SK-N-SH (cell line): ENCODE data around the gene UNC50. TPM values are rescaled to one million over a fixed set of nuclear protein-coding genes. Genes with fewer than 3 reads are reported as not detected.

Experiments
- CTCF ChIA-PET: fragments of 300-600, 350-600 bp; formaldehyde crosslinking; extraction: SDS; loops from one replicate; lab custom pipeline; 2021; lab: Yijun Ruan, JAX
- POLR2A ChIA-PET: fragments of 350-600 bp; sonication (Branson Sonifier 250); formaldehyde crosslinking; extraction: SDS; loops from one replicate; lab custom pipeline; 2020; ENCODE audit warnings: antibody characterized with exemption, inconsistent platforms; lab: Yijun Ruan, JAX
- DNase-seq: peaks from one replicate; pipeline ENCODE4 v3.0.0; 2012
- H2AFZ ChIP-seq: fragments of 200-600 bp; sonication (generic); 2 replicates; pipeline ENCODE4 v1.8.1; 2016; ENCODE audit warnings: antibody characterized with exemption, mild to moderate bottlenecking, low read depth
- H3F3A ChIP-seq: fragments of 200-600 bp; sonication (generic); replicated peaks from 2 replicates; pipeline ENCODE3; 2016; ENCODE audit warnings: antibody characterized with exemption, mild to moderate bottlenecking; ENCODE audit not compliant: insufficient read depth
- H3K27ac ChIP-seq, 2 experiments: fragments of 200-500 bp in 1 of 2; fragments of 200-600 bp in 1 of 2; sonication (Bioruptor generic) in 1 of 2; sonication (generic), shearing (Covaris generic) in 1 of 2; 2 replicates each; pipeline versions ENCODE4 v1.5.1 to v1.6.1; 2014 to 2016; ENCODE audit warnings: low read depth in 2 of 2, inconsistent platforms in 1 of 2, low read length in 1 of 2, mild to moderate bottlenecking in 1 of 2, mixed read lengths in 1 of 2
- H3K27me3 ChIP-seq: fragments of 200-600 bp; sonication (generic), shearing (Covaris generic); 2 replicates; pipeline ENCODE4 v1.6.1; 2016; ENCODE audit warnings: mixed run types; ENCODE audit not compliant: insufficient read depth
- H3K36me3 ChIP-seq, 2 experiments: fragments of 200-500 bp in 1 of 2; fragments of 200-600 bp in 1 of 2; sonication (Bioruptor generic) in 1 of 2; sonication (generic) in 1 of 2; replicated peaks in 1 of 2; 2 replicates each; pipeline versions ENCODE3 to v1.5.1; 2014 to 2016; ENCODE audit warnings: low read length in 1 of 2, mild to moderate bottlenecking in 1 of 2; ENCODE audit not compliant: insufficient read depth in 2 of 2, control insufficient read depth in 1 of 2
- H3K4me1 ChIP-seq, 2 experiments: fragments of 200-500 bp in 1 of 2; fragments of 200-600 bp in 1 of 2; sonication (Bioruptor generic) in 1 of 2; sonication (generic), shearing (Covaris generic) in 1 of 2; 2 replicates each; pipeline versions ENCODE4 v1.5.1 to v1.6.1; 2014 to 2016; ENCODE audit warnings: low read depth in 1 of 2, low read length in 1 of 2, mixed run types in 1 of 2; ENCODE audit not compliant: insufficient read depth in 2 of 2, control insufficient read depth in 1 of 2
- H3K4me2 ChIP-seq: fragments of 200-600 bp; sonication (generic), shearing (Covaris generic); 2 replicates; pipeline ENCODE4 v1.6.1; 2017; ENCODE audit warnings: mixed run types
- H3K4me3 ChIP-seq, 2 experiments: fragments of 200-500 bp in 1 of 2; fragments of 200-600 bp in 1 of 2; sonication (Bioruptor generic) in 1 of 2; sonication (generic), shearing (Covaris generic) in 1 of 2; 2 replicates each; pipeline versions ENCODE4 v1.5.1 to v1.8.1; 2014 to 2016; ENCODE audit warnings: low read depth in 2 of 2, inconsistent platforms in 1 of 2, low read length in 1 of 2, mild to moderate bottlenecking in 1 of 2, mixed read lengths in 1 of 2, moderate library complexity in 1 of 2
- H3K79me2 ChIP-seq: fragments of 200-600 bp; sonication (generic); 2 replicates; pipeline ENCODE4 v1.8.1; 2017; ENCODE audit warnings: mild to moderate bottlenecking; ENCODE audit not compliant: insufficient read depth
- H3K9ac ChIP-seq: fragments of 200-600 bp; sonication (generic); 2 replicates; pipeline ENCODE4 v1.6.1; 2017; ENCODE audit warnings: mixed run types
- H3K9me2 ChIP-seq: fragments of 200-600 bp; sonication (generic); 2 replicates; pipeline ENCODE4 v1.6.1; 2017; ENCODE audit warnings: mixed run types
- H3K9me3 ChIP-seq: fragments of 200-600 bp; sonication (generic); 2 replicates; pipeline ENCODE4 v1.6.1; 2017; ENCODE audit warnings: mixed run types, mild to moderate bottlenecking, moderate library complexity
- H4K20me1 ChIP-seq: fragments of 200-600 bp; sonication (generic); 2 replicates; pipeline ENCODE4 v1.6.1; 2017; ENCODE audit warnings: mild to moderate bottlenecking, mixed run types; ENCODE audit not compliant: insufficient read depth
- FOSL2 ChIP-seq: IDR thresholded peaks from 2 replicates; pipeline ENCODE4 v1.4.0; 2012; ENCODE audit warnings: low read depth, mild to moderate bottlenecking, moderate library complexity, borderline replicate concordance
- FOXJ3 ChIP-seq: sonication (generic); formaldehyde crosslinking; IDR thresholded peaks from 2 replicates; pipeline ENCODE4 v1.5.1; 2020; ENCODE audit warnings: mild to moderate bottlenecking, missing genetic modification reagents
- MAX ChIP-seq: IDR thresholded peaks from 2 replicates; pipeline ENCODE4 v1.4.0; 2012; ENCODE audit warnings: low read depth
- MEF2A ChIP-seq: IDR thresholded peaks from 2 replicates; pipeline ENCODE4 v1.4.0; 2012; ENCODE audit warnings: low read depth, borderline replicate concordance
- RAD21 ChIP-seq: IDR thresholded peaks from 2 replicates; pipeline ENCODE4 v1.6.1; 2012; ENCODE audit warnings: mild to moderate bottlenecking, low read length
- SMC3 ChIP-seq: IDR thresholded peaks from 2 replicates; pipeline ENCODE4 v1.6.1; 2012; ENCODE audit warnings: low read depth, low read length, improper control_type of control experiment
- TCF12 ChIP-seq: IDR thresholded peaks from 2 replicates; pipeline ENCODE4 v1.4.0; 2012
- USF1 ChIP-seq: IDR thresholded peaks from 2 replicates; pipeline ENCODE4 v1.4.0; 2012; ENCODE audit warnings: low read depth, borderline replicate concordance
- YY1 ChIP-seq: IDR thresholded peaks from 2 replicates; pipeline ENCODE4 v1.4.0; 2012; ENCODE audit warnings: low read depth, mild to moderate bottlenecking
- WGBS: methylation state at CpG from one replicate; pipeline ENCODE4 v1.1.6; 2017; ENCODE audit warnings: low lambda C conversion rate; 5-methylcytosine and 5-hydroxymethylcytosine counted together
- polyA plus RNA-seq, 3 experiments: library from polyadenylated mRNA; depleted of rRNA; stranded (reverse); fragments of >200 nt; gene quantifications; 2 replicates each; pipeline ENCODE4 v1.2.3, GENCODE V29; 2012
- TF ChIP-seq, protein P1 (sequence below): IDR thresholded peaks from 2 replicates; pipeline ENCODE4 v1.6.1; 2012; ENCODE audit warnings: mild to moderate bottlenecking, low read depth, low read length, moderate library complexity

The UNC50 gene
- polyA plus RNA-seq, 1 of the 3 experiments (the other 2 are of a cell fraction), result 46.9 TPM

DNA sequence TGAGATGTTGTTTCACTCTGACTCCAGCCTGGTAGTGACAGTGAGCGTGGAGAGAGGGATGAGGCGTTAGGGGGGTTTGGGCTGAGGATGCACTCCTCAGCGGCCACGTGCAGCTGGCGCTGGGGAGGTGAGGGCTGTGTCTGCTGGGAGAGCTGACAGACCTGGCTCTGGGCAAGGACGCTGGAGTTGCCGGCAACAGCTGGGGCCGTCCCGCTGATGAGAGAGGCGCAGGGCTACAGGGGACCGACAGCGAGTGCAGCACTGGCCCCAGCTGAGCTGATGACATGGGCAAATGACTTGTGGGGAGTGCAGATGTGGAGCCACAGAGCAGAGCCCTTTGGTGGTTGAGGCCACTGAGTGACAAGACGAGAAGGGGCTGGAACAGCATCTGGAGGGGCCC is 38.5 kb upstream of the UNC50 start:
- DNase-seq, result no peak
- H3K36me3 ChIP-seq, result peaks cover 0 to 38% of the 10 kb centered on the region in 2 experiments
- H3K9me2 ChIP-seq, result no peaks in the 10 kb centered on the region
- H3K4me1 ChIP-seq, result no peaks in the 10 kb centered on the region; a peak in 1 of 4 replicates
- CTCF ChIA-PET, result interaction anchor here (1.1 to 2.2 kb wide), 3 partner anchors 12 to 157 kb away, joined by 3 to 8 read pairs (median 7); no protein-coding TSS in a partner anchor
- H3K4me3 ChIP-seq, result no peak overlapping the region
- H3K27ac ChIP-seq, result no peak overlapping the region; a peak in 1 of 4 replicates
- no peak overlapping the region for H2AFZ ChIP-seq
- no peaks in the 10 kb centered on the region for H4K20me1 ChIP-seq
- TF ChIP-seq SMC3 (no peak), YY1 (no peak)
- H3K4me2 ChIP-seq, result no peak overlapping the region
- no peaks in the 10 kb centered on the region for H3K27me3 ChIP-seq
- 96% methylated on average over 9 of the region's 13 CpGs for WGBS
- no peak overlapping the region for H3K9ac ChIP-seq
- H3K9me3 ChIP-seq, result no peaks in the 10 kb centered on the region
- no peaks in the 10 kb centered on the region for H3K79me2 ChIP-seq
- POLR2A ChIA-PET, result no interaction called here
- H3F3A ChIP-seq, result no peaks in the 10 kb centered on the region

DNA sequence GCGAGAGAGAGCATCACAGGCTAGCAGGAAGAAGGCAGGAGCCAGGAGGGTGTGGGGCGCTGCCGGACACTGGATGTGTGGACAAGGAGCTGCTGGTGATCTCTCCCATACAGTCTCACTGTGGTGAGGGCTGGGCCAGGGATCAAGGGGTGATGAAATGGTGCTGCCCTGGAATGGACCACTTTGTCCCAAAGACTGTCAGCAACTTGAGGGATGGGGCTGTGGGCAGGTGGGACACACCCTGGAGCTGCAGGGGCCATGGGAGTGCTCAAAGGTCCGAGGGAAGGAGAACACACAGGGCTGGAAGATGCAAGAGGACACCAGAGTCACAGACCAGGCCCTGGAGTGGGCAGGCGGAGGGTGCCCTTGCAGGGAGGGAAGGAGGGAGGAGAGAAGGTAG is 38.0 kb upstream of the UNC50 start:
- DNase-seq, result no peak
- peaks cover 0 to 2% of the 10 kb centered on the region in 2 experiments; a peak in 1 of 4 replicates for H3K4me1 ChIP-seq
- ChIA-PET CTCF (interaction anchor here (1.1 to 2.2 kb wide), 3 partner anchors 11 to 157 kb away, joined by 3 to 8 read pairs (median 7); no protein-coding TSS in a partner anchor), POLR2A (no interaction called here)
- no peak for TF ChIP-seq FOSL2
- TF ChIP-seq YY1, result no peak
- TF ChIP-seq SMC3, result no peak
- no peaks in the 10 kb centered on the region for H3K9me2 ChIP-seq
- 92% methylated on average over 3 of the region's 5 CpGs for WGBS
- H3K27me3 ChIP-seq, result no peaks in the 10 kb centered on the region
- H3K4me3 ChIP-seq, result no peak overlapping the region
- no peak overlapping the region for H3K4me2 ChIP-seq
- H3K79me2 ChIP-seq, result no peaks in the 10 kb centered on the region
- no peaks in the 10 kb centered on the region for H3F3A ChIP-seq
- no peak overlapping the region for H3K27ac ChIP-seq
- no peaks in the 10 kb centered on the region for H3K9me3 ChIP-seq
- no peaks in the 10 kb centered on the region for H4K20me1 ChIP-seq
- no peak overlapping the region for H3K9ac ChIP-seq
- peaks cover 0 to 36% of the 10 kb centered on the region in 2 experiments for H3K36me3 ChIP-seq
- no peak overlapping the region for H2AFZ ChIP-seq

GRCh38 chr2:98571121-98571701 is 37.2 kb upstream of the UNC50 start:
- Histone ChIP-seq H3K27ac (no peak overlapping the region), H2AFZ (no peak overlapping the region), H3K27me3 (no peaks in the 10 kb centered on the region), H3F3A (no peaks in the 10 kb centered on the region), H4K20me1 (no peaks in the 10 kb centered on the region), H3K9me2 (no peaks in the 10 kb centered on the region), H3K4me3 (no peak overlapping the region), H3K4me2 (no peak overlapping the region), H3K36me3 (peaks cover 0 to 30% of the 10 kb centered on the region in 2 experiments), H3K4me1 (peaks cover 0 to 2% of the 10 kb centered on the region in 2 experiments; a peak in 1 of 4 replicates), H3K9ac (no peak overlapping the region), H3K79me2 (no peaks in the 10 kb centered on the region), H3K9me3 (no peaks in the 10 kb centered on the region)
- no peak for DNase-seq
- CTCF ChIA-PET, result no interaction called here
- POLR2A ChIA-PET, result no interaction called here
- WGBS, result 92% methylated on average over 10 of the region's 13 CpGs
- TF ChIP-seq USF1, result no peak
- TF ChIP-seq FOXJ3, result no peak
- no peak for TF ChIP-seq MAX
- TF ChIP-seq, protein P1, sequence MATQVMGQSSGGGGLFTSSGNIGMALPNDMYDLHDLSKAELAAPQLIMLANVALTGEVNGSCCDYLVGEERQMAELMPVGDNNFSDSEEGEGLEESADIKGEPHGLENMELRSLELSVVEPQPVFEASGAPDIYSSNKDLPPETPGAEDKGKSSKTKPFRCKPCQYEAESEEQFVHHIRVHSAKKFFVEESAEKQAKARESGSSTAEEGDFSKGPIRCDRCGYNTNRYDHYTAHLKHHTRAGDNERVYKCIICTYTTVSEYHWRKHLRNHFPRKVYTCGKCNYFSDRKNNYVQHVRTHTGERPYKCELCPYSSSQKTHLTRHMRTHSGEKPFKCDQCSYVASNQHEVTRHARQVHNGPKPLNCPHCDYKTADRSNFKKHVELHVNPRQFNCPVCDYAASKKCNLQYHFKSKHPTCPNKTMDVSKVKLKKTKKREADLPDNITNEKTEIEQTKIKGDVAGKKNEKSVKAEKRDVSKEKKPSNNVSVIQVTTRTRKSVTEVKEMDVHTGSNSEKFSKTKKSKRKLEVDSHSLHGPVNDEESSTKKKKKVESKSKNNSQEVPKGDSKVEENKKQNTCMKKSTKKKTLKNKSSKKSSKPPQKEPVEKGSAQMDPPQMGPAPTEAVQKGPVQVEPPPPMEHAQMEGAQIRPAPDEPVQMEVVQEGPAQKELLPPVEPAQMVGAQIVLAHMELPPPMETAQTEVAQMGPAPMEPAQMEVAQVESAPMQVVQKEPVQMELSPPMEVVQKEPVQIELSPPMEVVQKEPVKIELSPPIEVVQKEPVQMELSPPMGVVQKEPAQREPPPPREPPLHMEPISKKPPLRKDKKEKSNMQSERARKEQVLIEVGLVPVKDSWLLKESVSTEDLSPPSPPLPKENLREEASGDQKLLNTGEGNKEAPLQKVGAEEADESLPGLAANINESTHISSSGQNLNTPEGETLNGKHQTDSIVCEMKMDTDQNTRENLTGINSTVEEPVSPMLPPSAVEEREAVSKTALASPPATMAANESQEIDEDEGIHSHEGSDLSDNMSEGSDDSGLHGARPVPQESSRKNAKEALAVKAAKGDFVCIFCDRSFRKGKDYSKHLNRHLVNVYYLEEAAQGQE, result no peak
- no peak for TF ChIP-seq MEF2A
- TF ChIP-seq TCF12, result no peak
- TF ChIP-seq RAD21, result no peak
